MM.1S (cell line): ENCODE data around the gene CMPK2.

Experiments
- DNase-seq: peaks from one replicate; pipeline ENCODE4 v3.0.0-alpha.2; 2015
- H2AFZ ChIP-seq: fragments of 300-600 bp; sonication (generic); 2 replicates; pipeline ENCODE4 v1.6.0; 2016; ENCODE audit warnings: antibody characterized with exemption, low read length
- H3F3A ChIP-seq: fragments of 300-600 bp; sonication (generic); 2 replicates; pipeline ENCODE4 v1.6.1; 2016; ENCODE audit warnings: mild to moderate bottlenecking, antibody characterized with exemption, low read length, moderate library complexity, mixed read lengths; ENCODE audit not compliant: insufficient read depth
- H3K27ac ChIP-seq: fragments of 300-600 bp; sonication (generic); 2 replicates; pipeline ENCODE4 v1.5.1; 2016; ENCODE audit warnings: mild to moderate bottlenecking, low read length
- H3K27me3 ChIP-seq: fragments of 300-600 bp; sonication (generic); replicated peaks from 2 replicates; pipeline ENCODE4 v1.6.0; 2016; ENCODE audit warnings: low read length; ENCODE audit not compliant: insufficient read depth
- H3K36me3 ChIP-seq: fragments of 300-600 bp; sonication (generic); replicated peaks from 2 replicates; pipeline ENCODE4 v1.6.1; 2016; ENCODE audit warnings: mild to moderate bottlenecking, low read length, mixed read lengths; ENCODE audit not compliant: insufficient read depth
- H3K4me1 ChIP-seq: fragments of 300-600 bp; sonication (generic); 2 replicates; pipeline ENCODE4 v1.6.1; 2016; ENCODE audit warnings: low read length, mixed read lengths
- H3K4me2 ChIP-seq: fragments of 300-600 bp; sonication (generic); 2 replicates; pipeline ENCODE4 v1.6.0; 2016; ENCODE audit warnings: low read depth, low read length
- H3K4me3 ChIP-seq: fragments of 300-600 bp; sonication (generic); 2 replicates; pipeline ENCODE4 v1.5.1; 2016; ENCODE audit warnings: low read length, mixed read lengths
- H3K79me2 ChIP-seq: fragments of 300-600 bp; sonication (generic); 2 replicates; pipeline ENCODE4 v1.6.1; 2016; ENCODE audit warnings: mixed run types, low read length, mixed read lengths
- H3K9ac ChIP-seq: fragments of 300-600 bp; sonication (generic); 2 replicates; pipeline ENCODE4 v1.6.1; 2016; ENCODE audit warnings: low read length, mixed read lengths
- H3K9me2 ChIP-seq: fragments of 300-600 bp; sonication (generic); replicated peaks from 2 replicates; pipeline ENCODE4 v1.6.1; 2016; ENCODE audit warnings: mild to moderate bottlenecking, low read length, mixed read lengths; ENCODE audit not compliant: insufficient read depth
- H3K9me3 ChIP-seq: fragments of 300-600 bp; sonication (generic); replicated peaks from 2 replicates; pipeline ENCODE4 v1.6.1; 2016; ENCODE audit warnings: mild to moderate bottlenecking, low read length, mixed read lengths; ENCODE audit not compliant: insufficient read depth
- H4K20me1 ChIP-seq: fragments of 300-600 bp; sonication (generic); 2 replicates; pipeline ENCODE4 v1.6.1; 2016; ENCODE audit warnings: mild to moderate bottlenecking, low read length, moderate library complexity, mixed read lengths; ENCODE audit not compliant: insufficient read depth
- CTCF ChIP-seq: fragments of 300-600 bp; sonication (generic); IDR thresholded peaks from 2 replicates; pipeline ENCODE4 v1.5.1; 2016; ENCODE audit warnings: antibody characterized with exemption, low read length, mixed read lengths
- EZH2 ChIP-seq: fragments of 300-600 bp; sonication (generic); optimal IDR thresholded peaks from 2 replicates; pipeline ENCODE3; 2017; ENCODE audit warnings: low read depth, mild to moderate bottlenecking, antibody characterized with exemption, low read length, mixed read lengths
- EZH2phosphoT487 ChIP-seq: fragments of 300-600 bp; sonication (generic); IDR thresholded peaks from 2 replicates; pipeline ENCODE4 v1.6.1; 2018; ENCODE audit warnings: antibody characterized with exemption, low read length

CMPK2 gene

GRCh38 chr2:6841537-6842287, 24.0 kb downstream of the CMPK2 start:
- Histone ChIP-seq H3K9ac (no peak overlapping the region), H3K9me3 (no peaks in the 10 kb centered on the region), H3K27ac (no peak overlapping the region), H3F3A (no peaks in the 10 kb centered on the region), H3K4me1 (no peaks in the 10 kb centered on the region), H4K20me1 (no peaks in the 10 kb centered on the region), H3K27me3 (no peaks in the 10 kb centered on the region), H3K36me3 (no peaks in the 10 kb centered on the region), H3K4me2 (no peak overlapping the region), H3K4me3 (no peak overlapping the region), H3K9me2 (no peaks in the 10 kb centered on the region), H2AFZ (no peak overlapping the region), H3K79me2 (no peaks in the 10 kb centered on the region)
- no peak for TF ChIP-seq CTCF
- TF ChIP-seq EZH2, result no peak
- no peak for TF ChIP-seq EZH2phosphoT487
- DNase-seq, result no peak

- no peaks in the 10 kb centered on the region for H3K79me2 ChIP-seq
- no peaks in the 10 kb centered on the region for H3K36me3 ChIP-seq
- TF ChIP-seq EZH2, result no peak
- TF ChIP-seq EZH2phosphoT487, result no peak
- no peak for TF ChIP-seq CTCF
- H3K4me3 ChIP-seq, result no peak overlapping the region
- H3K4me1 ChIP-seq, result no peaks in the 10 kb centered on the region
- H3K9me2 ChIP-seq, result no peaks in the 10 kb centered on the region
- no peaks in the 10 kb centered on the region for H3K27me3 ChIP-seq
- no peak overlapping the region for H2AFZ ChIP-seq
- H4K20me1 ChIP-seq, result no peaks in the 10 kb centered on the region
- DNase-seq, result no peak
- H3K4me2 ChIP-seq, result no peak overlapping the region
- H3K27ac ChIP-seq, result no peak overlapping the region
- H3F3A ChIP-seq, result no peaks in the 10 kb centered on the region
- H3K9me3 ChIP-seq, result no peaks in the 10 kb centered on the region
- no peak overlapping the region for H3K9ac ChIP-seq
Measured at GRCh38 chr2:6838673-6839319, 26.9 kb downstream of the CMPK2 start.

- no peaks in the 10 kb centered on the region for H3K9me3 ChIP-seq
- no peaks in the 10 kb centered on the region for H3K27me3 ChIP-seq
Measured at GRCh38 chr2:6835467-6835866, 30.2 kb downstream of the CMPK2 start.

More at GRCh38 chr2:6835467-6835866, 30.2 kb downstream of the CMPK2 start:
- Histone ChIP-seq H3F3A (no peaks in the 10 kb centered on the region), H3K79me2 (no peaks in the 10 kb centered on the region), H2AFZ (no peak overlapping the region), H3K4me2 (no peak overlapping the region), H3K27ac (no peak overlapping the region), H4K20me1 (no peaks in the 10 kb centered on the region), H3K9me2 (no peaks in the 10 kb centered on the region), H3K36me3 (no peaks in the 10 kb centered on the region), H3K4me3 (no peak overlapping the region), H3K9ac (no peak overlapping the region), H3K4me1 (no peaks in the 10 kb centered on the region)
- TF ChIP-seq CTCF, result no peak
- TF ChIP-seq EZH2, result no peak
- no peak for TF ChIP-seq EZH2phosphoT487
- no peak for DNase-seq
